Stomach (tissue), 9 donors: ENCODE measurements around the gene INF2. TPM values are rescaled to one million over a fixed set of nuclear protein-coding genes. Genes with fewer than 3 reads are reported as not detected.

Experiments
- DNase-seq, 2 donors: peaks; one replicate each; pipeline versions ENCODE4 v3.0.0 to v3.0.0-alpha.2; 2013 to 2019
- H3K27ac ChIP-seq, 5 donors: fragments of 200-600 bp in 4 of 5; sonication (generic) in 4 of 5; one replicate each; pipeline ENCODE4 v1.5.1; 2013 to 2019; ENCODE audit warnings: mild to moderate bottlenecking in 1 of 5, moderate library complexity in 1 of 5
- H3K27me3 ChIP-seq, 3 donors: fragments of 200-600 bp; sonication (generic); one replicate each; pipeline ENCODE4 v1.5.1; 2017 to 2019; ENCODE audit warnings: mixed run types in 1 of 3
- H3K36me3 ChIP-seq, 4 donors: fragments of 200-600 bp; sonication (generic); 1 replicate in 3 of 4; 2 replicates in 1 of 4; pipeline ENCODE4 v1.5.1; 2016 to 2019
- H3K4me1 ChIP-seq, 4 donors: fragments of 200-600 bp; sonication (generic); one replicate each; pipeline ENCODE4 v1.5.1; 2016 to 2019
- H3K4me3 ChIP-seq, 4 donors: fragments of 200-600 bp; sonication (generic) in 3 of 4; one replicate each; pipeline ENCODE4 v1.5.1; 2016 to 2019; ENCODE audit warnings: mild to moderate bottlenecking in 1 of 4
- H3K9me3 ChIP-seq, 4 donors: fragments of 200-600 bp; sonication (generic); one replicate each; pipeline ENCODE4 v1.5.1; 2016 to 2019
- CTCF ChIP-seq, 7 experiments: fragments of 450-650 bp in 4 of 7; fragments of 200-600 bp in 3 of 7; sonication (generic) in 3 of 7; IDR thresholded peaks; one replicate each; pipeline ENCODE4 v1.5.1; 2016 to 2019; ENCODE audit warnings: antibody characterized with exemption in 7 of 7, control low read depth in 2 of 7, mild to moderate bottlenecking in 1 of 7
- EP300 ChIP-seq: sonication (generic); formaldehyde crosslinking; IDR thresholded peaks from one replicate; pipeline ENCODE4 v1.6.1; 2017; ENCODE audit warnings: antibody characterized with exemption
- POLR2A ChIP-seq, 4 donors: fragments of 450-650 bp; IDR thresholded peaks; one replicate each; pipeline ENCODE4 v1.6.1; 2016; ENCODE audit warnings: antibody characterized with exemption in 4 of 4, control low read depth in 2 of 4, mild to moderate bottlenecking in 1 of 4, moderate library complexity in 1 of 4
- POLR2AphosphoS5 ChIP-seq, 3 donors: sonication (generic); formaldehyde crosslinking; IDR thresholded peaks; one replicate each; pipeline ENCODE4 v1.6.1; 2016; ENCODE audit warnings: antibody characterized with exemption in 3 of 3
- WGBS, 5 donors: extraction: QIAGEN DNeasy Blood & Tissue Kit in 3 of 5; methylation state at CpG; one replicate each; pipeline versions ENCODE4 v1.1.5 to v1.1.7; 2013 to 2018; 5-methylcytosine and 5-hydroxymethylcytosine counted together
- intact Hi-C: fragments of 100-400 bp; cut with DNase I; formaldehyde crosslinking; loops from one replicate; pipeline ENCODE4 v1.15.1; 2023; ENCODE audit warnings: low total_unique reads
- polyA plus RNA-seq, 3 donors: library from polyadenylated mRNA; stranded (reverse); fragments of 200-250 nt; gene quantifications; one replicate each; pipeline ENCODE4 v1.2.3, GENCODE V29; 2013
- total RNA-seq, 5 donors: library from RNA; depleted of rRNA; stranded (reverse); fragments of >200 nt; gene quantifications; one replicate each; pipeline versions ENCODE4 v1.1.0 to v1.2.3, GENCODE V29; 2014 to 2016
- donor health status: healthy with polysubstance abuse.
- donor health status: Bipolar disorder and iron deficiency.
- donor health status: healthy.

Gene INF2
- total and polyA plus RNA-seq, 8 donors = 45.9 to 385 (median 146) TPM

- TF ChIP-seq CTCF (IDR thresholded peaks at IDR 0.05) = no peak
- TF ChIP-seq POLR2A (IDR thresholded peaks at IDR 0.05) = no peak
- TF ChIP-seq POLR2AphosphoS5 (IDR thresholded peaks at IDR 0.05) = no peak
- TF ChIP-seq EP300 = no peak
- Histone ChIP-seq H3K27ac (no peak overlapping the region), H3K27me3 (no peaks in the 10 kb centered on the region), H3K4me3 (no peak overlapping the region), H3K4me1 (peaks cover 37% of the 10 kb centered on the region in 4 donors), H3K9me3 (no peaks in the 10 kb centered on the region), H3K36me3 (no peaks in the 10 kb centered on the region)
- 91 to 100% (median 97%) methylated on average over 2 of the region's 2 CpGs for WGBS, 5 donors
- intact Hi-C loops = no loop called here
- DNase-seq = no peak
These were observed 14.0 kb upstream of the INF2 start for GRCh38 chr14:104675447-104675846.

- peaks cover 44 to 45% (median 44%) of the 10 kb centered on the region in 4 donors for H3K4me1 ChIP-seq
- no peaks in the 10 kb centered on the region for H3K9me3 ChIP-seq
- intact Hi-C loops = no loop called here
- no peaks in the 10 kb centered on the region for H3K36me3 ChIP-seq
- TF ChIP-seq POLR2A (IDR thresholded peaks at IDR 0.05) = no peak
- H3K27ac ChIP-seq = peak overlapping the region in 3 of 5 donors; percentile 92 to 95 (median 93)
- WGBS, 5 donors = 87 to 96% (median 95%) methylated on average over 6 to 7 of the region's 7 CpGs
- no peaks in the 10 kb centered on the region for H3K27me3 ChIP-seq
- no peak overlapping the region for H3K4me3 ChIP-seq
- DNase-seq = no peak
These were observed 13.2 kb upstream of the INF2 start for GRCh38 chr14:104676130-104676693.

- peak overlapping the region; percentile 51 to 57 (median 54) for H3K4me3 ChIP-seq
- peaks cover 51 to 52% (median 51%) of the 10 kb centered on the region in 4 donors for H3K4me1 ChIP-seq
- TF ChIP-seq POLR2AphosphoS5 (IDR thresholded peaks at IDR 0.05) (no peak), CTCF (IDR thresholded peaks at IDR 0.05) (no peak), EP300 (no peak), POLR2A (IDR thresholded peaks at IDR 0.05) (no peak)
- 28 to 40% (median 31%) methylated on average over 20 to 29 of the region's 29 CpGs for WGBS, 5 donors
- no peaks in the 10 kb centered on the region for H3K36me3 ChIP-seq
- no peaks in the 10 kb centered on the region for H3K27me3 ChIP-seq
- no peaks in the 10 kb centered on the region for H3K9me3 ChIP-seq
- DNase-seq = peak in 1 of 2 donors; percentile 77
- H3K27ac ChIP-seq = peak overlapping the region; percentile 88 to 95 (median 92)
- intact Hi-C loops = no loop called here
These were observed 12.5 kb upstream of the INF2 start for GRCh38 chr14:104676694-104677511.

- peak overlapping the region; percentile 51 to 57 (median 54) for H3K4me3 ChIP-seq
- 0 to 2% (median 1%) methylated on average over 16 to 43 of the region's 43 CpGs for WGBS, 5 donors
- no peaks in the 10 kb centered on the region for H3K9me3 ChIP-seq
- H3K27me3 ChIP-seq = no peaks in the 10 kb centered on the region
- peak overlapping the region; percentile 88 to 95 (median 92) for H3K27ac ChIP-seq
- no peaks in the 10 kb centered on the region for H3K36me3 ChIP-seq
- intact Hi-C loops = no loop called here
- peak; percentile 69 to 94 for DNase-seq
- TF ChIP-seq POLR2AphosphoS5 (IDR thresholded peaks at IDR 0.05) (peak; percentile 10 to 89 (median 79)), EP300 (peak; percentile 34), CTCF (IDR thresholded peaks at IDR 0.05) (no peak)
- H3K4me1 ChIP-seq = peaks cover 59 to 60% (median 59%) of the 10 kb centered on the region in 4 donors
These were observed 11.7 kb upstream of the INF2 start for GRCh38 chr14:104677512-104678332.
